HS-27A (cell line): Measurements from ENCODE around the gene DCUN1D2.

ENCODE experiments used
- DNase-seq: peaks from one replicate; pipeline ENCODE4 v3.0.0-alpha.2; 2012; ENCODE audit warnings: low read depth, missing footprints

DCUN1D2 gene

GRCh38 chr13:113407103-113407530 lies 83.4 kb downstream of the DCUN1D2 start:
- DNase-seq = no peak

- no peak for DNase-seq
These were observed 84.0 kb downstream of the DCUN1D2 start for GRCh38 chr13:113406321-113407102.
